ACC112 (cell line): Measurements from ENCODE around the gene ZNF45.
A peak's percentile ranks its signal among the peaks of the same experiment; 100 is the strongest.
"Not testable (repeated sequence)": the region's sequence is repeated elsewhere in the genome, so short reads cannot be mapped to it uniquely, and the experiment has no call there.

ENCODE experiments used
- H2AFZ ChIP-seq: fragments of 200-600 bp; sonication (generic); one replicate; pipeline ENCODE4 v1.6.0; 2017; ENCODE audit warnings: antibody characterized with exemption, low read length; ENCODE audit not compliant: unreplicated experiment
- H3K27ac ChIP-seq: fragments of 200-600 bp; sonication (generic); 2 replicates; pipeline ENCODE4 v1.5.1; 2014; ENCODE audit warnings: low read depth, mild to moderate bottlenecking, antibody characterized with exemption, low read length, moderate library complexity
- H3K27me3 ChIP-seq: fragments of 200-600 bp; sonication (generic); 2 replicates; pipeline ENCODE4 v1.6.1; 2014; ENCODE audit warnings: mild to moderate bottlenecking, antibody characterized with exemption, low read length, moderate library complexity, mixed read lengths; ENCODE audit not compliant: insufficient read depth
- H3K36me3 ChIP-seq: fragments of 200-600 bp; sonication (generic); 2 replicates; pipeline ENCODE4 v1.6.1; 2016; ENCODE audit warnings: mild to moderate bottlenecking, antibody characterized with exemption, low read length, moderate library complexity, mixed read lengths; ENCODE audit not compliant: insufficient read depth
- H3K4me1 ChIP-seq: fragments of 200-600 bp; sonication (generic); one replicate; pipeline ENCODE4 v1.6.1; 2016; ENCODE audit warnings: low read length, mixed read lengths; ENCODE audit not compliant: insufficient read depth, unreplicated experiment, control insufficient read depth
- H3K4me3 ChIP-seq: fragments of 200-600 bp; sonication (generic); 2 replicates; pipeline ENCODE4 v1.5.1; 2014; ENCODE audit warnings: mild to moderate bottlenecking, low read depth, low read length
- H3K79me2 ChIP-seq: fragments of 200-600 bp; sonication (generic); one replicate; pipeline ENCODE4 v1.6.0; 2016; ENCODE audit warnings: low read length; ENCODE audit not compliant: control insufficient read depth, unreplicated experiment, insufficient read depth

The ZNF45 gene

GRCh38 chr19:43949803-43950202 lies 14.7 kb upstream of the ZNF45 start:
- H3K4me3 ChIP-seq, H3K27ac ChIP-seq, H3K36me3 ChIP-seq, H2AFZ ChIP-seq, H3K27me3 ChIP-seq, H3K4me1 ChIP-seq, H3K79me2 ChIP-seq: not testable (repeated sequence)

GRCh38 chr19:43947412-43947811 lies 12.3 kb upstream of the ZNF45 start:
- not testable (repeated sequence) for H3K4me1 ChIP-seq, H3K27me3 ChIP-seq, H3K36me3 ChIP-seq, H3K79me2 ChIP-seq, H2AFZ ChIP-seq, H3K27ac ChIP-seq, H3K4me3 ChIP-seq

GRCh38 chr19:43941209-43941608 lies 6.1 kb upstream of the ZNF45 start:
- Histone ChIP-seq H2AFZ (no peak overlapping the region), H3K36me3 (no peaks in the 10 kb centered on the region), H3K4me3 (no peak overlapping the region), H3K27ac (no peak overlapping the region), H3K4me1 (no peaks in the 10 kb centered on the region), H3K79me2 (no peaks in the 10 kb centered on the region), H3K27me3 (0 out of 2 replicates have a peak, but pooled peaks cover 5% of the 10 kb centered on the region)

- Histone ChIP-seq H3K4me3 (no peak overlapping the region), H3K79me2 (no peaks in the 10 kb centered on the region), H3K27ac (no peak overlapping the region), H2AFZ (no peak overlapping the region), H3K36me3 (no peaks in the 10 kb centered on the region), H3K27me3 (0 out of 2 replicates have a peak, but pooled peaks cover 5% of the 10 kb centered on the region), H3K4me1 (no peaks in the 10 kb centered on the region)
Measured at GRCh38 chr19:43940719-43941118, 5.6 kb upstream of the ZNF45 start.

GRCh38 chr19:43939557-43940260 lies 4.6 kb upstream of the ZNF45 start:
- no peaks in the 10 kb centered on the region for H3K36me3 ChIP-seq
- H2AFZ ChIP-seq, result no peak overlapping the region
- no peaks in the 10 kb centered on the region for H3K79me2 ChIP-seq
- H3K27me3 ChIP-seq, result 0 out of 2 replicates have a peak, but pooled peaks cover 5% of the 10 kb centered on the region
- H3K27ac ChIP-seq, result no peak overlapping the region
- no peaks in the 10 kb centered on the region for H3K4me1 ChIP-seq
- no peak overlapping the region for H3K4me3 ChIP-seq

- 0 out of 2 replicates have a peak, but pooled peaks cover 5% of the 10 kb centered on the region for H3K27me3 ChIP-seq
- H3K79me2 ChIP-seq, result no peaks in the 10 kb centered on the region
- H3K27ac ChIP-seq, result no peak overlapping the region
- H3K4me3 ChIP-seq, result no peak overlapping the region
- H2AFZ ChIP-seq, result peak overlapping the region; percentile 94
- peaks cover 13% of the 10 kb centered on the region for H3K36me3 ChIP-seq
- peaks cover 8% of the 10 kb centered on the region for H3K4me1 ChIP-seq
Measured at GRCh38 chr19:43936188-43936587, 1.1 kb upstream of the ZNF45 start.

GRCh38 chr19:43934055-43934984 lies 762 bp downstream of the ZNF45 start:
- Histone ChIP-seq H3K4me1 (peaks cover 8% of the 10 kb centered on the region), H3K27ac (peak overlapping the region; percentile 64), H3K36me3 (peaks cover 30% of the 10 kb centered on the region), H3K4me3 (peak overlapping the region; percentile 81), H3K27me3 (0 out of 2 replicates have a peak, but pooled peaks cover 1% of the 10 kb centered on the region), H3K79me2 (no peaks in the 10 kb centered on the region), H2AFZ (peak overlapping the region; percentile 26)

- Histone ChIP-seq H3K4me1 (peaks cover 5% of the 10 kb centered on the region), H3K27me3 (no peaks in the 10 kb centered on the region)
Measured at GRCh38 chr19:43928820-43929219, 6.3 kb downstream of the ZNF45 start.

GRCh38 chr19:43923875-43924274 lies 11.2 kb downstream of the ZNF45 start:
- no peak overlapping the region for H3K27ac ChIP-seq
- no peaks in the 10 kb centered on the region for H3K27me3 ChIP-seq
- no peaks in the 10 kb centered on the region for H3K79me2 ChIP-seq
- H3K36me3 ChIP-seq, result peaks cover 68% of the 10 kb centered on the region
- no peak overlapping the region for H3K4me3 ChIP-seq
- H2AFZ ChIP-seq, result no peak overlapping the region
- no peaks in the 10 kb centered on the region for H3K4me1 ChIP-seq

More at GRCh38 chr19:43928820-43929219, 6.3 kb downstream of the ZNF45 start:
- H3K4me3 ChIP-seq, result no peak overlapping the region
- no peak overlapping the region for H2AFZ ChIP-seq
- H3K79me2 ChIP-seq, result no peaks in the 10 kb centered on the region
- H3K27ac ChIP-seq, result no peak overlapping the region
- peaks cover 67% of the 10 kb centered on the region for H3K36me3 ChIP-seq

GRCh38 chr19:43914051-43914450 lies 21.0 kb downstream of the ZNF45 start:
- Histone ChIP-seq H3K4me3 (no peak overlapping the region), H3K27me3 (no peaks in the 10 kb centered on the region), H2AFZ (no peak overlapping the region), H3K36me3 (peaks cover 65% of the 10 kb centered on the region), H3K27ac (no peak overlapping the region), H3K79me2 (no peaks in the 10 kb centered on the region), H3K4me1 (no peaks in the 10 kb centered on the region)
